HG03175 (cell line): Measurements from ENCODE around the gene PALD1.

Experiments used
- ATAC-seq: cut with Tn5 transposase; IDR thresholded peaks from one replicate; pipeline ENCODE4 v1.9.1; 2021; ENCODE audit warnings: mild to moderate bottlenecking, moderate library complexity; ENCODE audit not compliant: unreplicated experiment

PALD1 gene

GRCh38 chr10:70551971-70552422 lies 73.4 kb downstream of the PALD1 start:
- ATAC-seq, result no peak

GRCh38 chr10:70552586-70552985 lies 74.0 kb downstream of the PALD1 start:
- ATAC-seq, result no peak

GRCh38 chr10:70555371-70555770 lies 76.8 kb downstream of the PALD1 start:
- no peak for ATAC-seq

- ATAC-seq, result no peak
Observed at GRCh38 chr10:70557086-70557845, 78.7 kb downstream of the PALD1 start.

- ATAC-seq, result no peak
Observed at GRCh38 chr10:70557876-70558275, 79.3 kb downstream of the PALD1 start.

- ATAC-seq, result no peak
Observed at GRCh38 chr10:70558295-70558694, 79.7 kb downstream of the PALD1 start.

- peak; percentile 60 for ATAC-seq
Observed at GRCh38 chr10:70558871-70559810, 80.6 kb downstream of the PALD1 start.

- ATAC-seq, result no peak
Observed at GRCh38 chr10:70559861-70560260, 81.3 kb downstream of the PALD1 start.

GRCh38 chr10:70560511-70560941 lies 82.0 kb downstream of the PALD1 start:
- no peak for ATAC-seq

- ATAC-seq, result no peak
Observed at GRCh38 chr10:70561070-70561469, 82.5 kb downstream of the PALD1 start.

- no peak for ATAC-seq
Observed at GRCh38 chr10:70561558-70561957, 83.0 kb downstream of the PALD1 start.

GRCh38 chr10:70562036-70562755 lies 83.6 kb downstream of the PALD1 start:
- no peak for ATAC-seq

- ATAC-seq, result no peak
Observed at GRCh38 chr10:70563230-70563629, 84.7 kb downstream of the PALD1 start.

- no peak for ATAC-seq
Observed at GRCh38 chr10:70564113-70564725, 85.7 kb downstream of the PALD1 start.

GRCh38 chr10:70564901-70565351 lies 86.4 kb downstream of the PALD1 start:
- no peak for ATAC-seq

- no peak for ATAC-seq
Observed at GRCh38 chr10:70565556-70566514, 87.3 kb downstream of the PALD1 start.

- ATAC-seq, result no peak
Observed at GRCh38 chr10:70566515-70567290, 88.1 kb downstream of the PALD1 start.

- ATAC-seq, result no peak
Observed at GRCh38 chr10:70567603-70568002, 89.0 kb downstream of the PALD1 start.

- no peak for ATAC-seq
Observed at GRCh38 chr10:70568113-70568512, 89.5 kb downstream of the PALD1 start.
